Measurements from ENCODE around the gene SERGEF. TPM values are rescaled to one million over a fixed set of nuclear protein-coding genes. Genes with fewer than 3 reads are reported as not detected.

Gene SERGEF
- total RNA-seq, 2 donors from 2014 or later: 27.3 to 32.0 TPM

DNA sequence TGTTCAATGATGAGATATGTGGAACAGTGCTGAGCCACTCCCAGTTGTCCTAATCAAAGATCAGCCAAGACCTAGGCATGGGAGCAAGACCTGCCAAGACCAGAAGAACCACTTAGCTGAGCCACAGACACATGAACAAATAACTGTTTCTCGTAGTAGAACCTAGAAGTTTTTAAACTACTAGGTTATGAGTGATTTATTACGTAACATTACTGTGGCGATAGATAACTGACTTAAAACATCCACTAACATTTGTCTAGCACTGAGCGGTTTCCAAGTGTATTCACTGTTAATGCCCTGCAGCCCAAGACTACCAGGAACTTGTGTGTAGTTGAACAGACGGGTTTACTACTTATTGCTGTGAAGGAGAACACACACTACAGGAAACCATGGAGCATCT is 120.4 kb downstream of the SERGEF start:
- TF ChIP-seq, protein P1, sequence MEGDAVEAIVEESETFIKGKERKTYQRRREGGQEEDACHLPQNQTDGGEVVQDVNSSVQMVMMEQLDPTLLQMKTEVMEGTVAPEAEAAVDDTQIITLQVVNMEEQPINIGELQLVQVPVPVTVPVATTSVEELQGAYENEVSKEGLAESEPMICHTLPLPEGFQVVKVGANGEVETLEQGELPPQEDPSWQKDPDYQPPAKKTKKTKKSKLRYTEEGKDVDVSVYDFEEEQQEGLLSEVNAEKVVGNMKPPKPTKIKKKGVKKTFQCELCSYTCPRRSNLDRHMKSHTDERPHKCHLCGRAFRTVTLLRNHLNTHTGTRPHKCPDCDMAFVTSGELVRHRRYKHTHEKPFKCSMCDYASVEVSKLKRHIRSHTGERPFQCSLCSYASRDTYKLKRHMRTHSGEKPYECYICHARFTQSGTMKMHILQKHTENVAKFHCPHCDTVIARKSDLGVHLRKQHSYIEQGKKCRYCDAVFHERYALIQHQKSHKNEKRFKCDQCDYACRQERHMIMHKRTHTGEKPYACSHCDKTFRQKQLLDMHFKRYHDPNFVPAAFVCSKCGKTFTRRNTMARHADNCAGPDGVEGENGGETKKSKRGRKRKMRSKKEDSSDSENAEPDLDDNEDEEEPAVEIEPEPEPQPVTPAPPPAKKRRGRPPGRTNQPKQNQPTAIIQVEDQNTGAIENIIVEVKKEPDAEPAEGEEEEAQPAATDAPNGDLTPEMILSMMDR (IDR thresholded peaks at IDR 0.05): no peak
- Histone ChIP-seq H3K27me3 (replicated peaks; ENCODE audit: insufficient read depth) (no peaks in the 10 kb centered on the region), H3K36me3 (no peaks in the 10 kb centered on the region), H3K9me3 (no peaks in the 10 kb centered on the region), H3K4me1 (ENCODE audit: control insufficient read depth in 1 of 2, low read depth in 2 of 2) (no peaks in the 10 kb centered on the region), H3K4me3 (no peak overlapping the region), H3K27ac (no peak overlapping the region)
- DNase-seq (ENCODE audit: low spot score): no peak
- ATAC-seq (ENCODE audit: insufficient number of reproducible peaks, low FRiP score, low read depth): no peak

DNA sequence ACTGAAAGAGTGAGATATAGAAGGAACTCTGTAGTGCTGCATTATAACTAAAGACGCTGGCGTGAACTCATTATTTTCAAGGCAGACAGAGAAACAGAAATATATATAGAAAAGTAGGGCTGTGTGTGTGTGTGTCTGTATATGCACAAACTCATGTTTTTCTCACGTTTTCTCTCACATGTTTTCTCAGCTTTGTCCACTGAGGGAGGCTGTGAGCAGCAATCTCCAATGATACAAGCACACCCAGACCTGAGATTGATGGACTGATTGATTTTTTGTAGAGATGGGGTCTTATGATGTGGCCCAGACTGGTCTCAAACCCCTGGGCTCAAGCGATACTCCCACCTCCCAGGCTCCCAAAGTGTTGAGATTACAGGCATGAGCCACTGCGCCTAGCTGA is 122.5 kb downstream of the SERGEF start:
- DNase-seq (ENCODE audit: low spot score) (no peak), ATAC-seq (ENCODE audit: insufficient number of reproducible peaks, low FRiP score, low read depth) (no peak)
- Histone ChIP-seq H3K27me3 (replicated peaks; ENCODE audit: insufficient read depth) (no peaks in the 10 kb centered on the region), H3K27ac (no peak overlapping the region), H3K36me3 (no peaks in the 10 kb centered on the region), H3K4me3 (no peak overlapping the region), H3K9me3 (no peaks in the 10 kb centered on the region), H3K4me1 (ENCODE audit: control insufficient read depth in 1 of 2, low read depth in 2 of 2) (no peaks in the 10 kb centered on the region)
- TF ChIP-seq, protein P1 (IDR thresholded peaks at IDR 0.05): no peak

DNA sequence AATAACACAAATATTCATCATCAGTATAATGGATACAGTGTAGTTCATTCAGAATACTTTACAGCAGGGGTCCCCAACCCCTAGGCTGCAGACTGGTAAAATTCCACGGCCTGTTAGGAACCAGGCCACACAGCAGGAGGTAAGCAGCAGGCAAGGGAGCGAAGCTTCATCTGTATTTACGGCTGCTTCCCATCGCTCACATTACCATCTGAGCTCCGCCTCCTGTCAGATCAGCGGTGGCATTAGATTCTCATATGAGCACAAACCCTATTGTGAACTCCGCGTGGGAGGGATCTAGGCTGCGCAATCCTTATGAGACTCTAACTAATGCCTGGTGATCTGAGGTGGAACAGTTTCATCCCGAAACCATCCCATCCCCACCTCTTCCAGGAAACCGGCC is 125.1 kb downstream of the SERGEF start:
- TF ChIP-seq, protein P1 (IDR thresholded peaks at IDR 0.05): no peak

DNA sequence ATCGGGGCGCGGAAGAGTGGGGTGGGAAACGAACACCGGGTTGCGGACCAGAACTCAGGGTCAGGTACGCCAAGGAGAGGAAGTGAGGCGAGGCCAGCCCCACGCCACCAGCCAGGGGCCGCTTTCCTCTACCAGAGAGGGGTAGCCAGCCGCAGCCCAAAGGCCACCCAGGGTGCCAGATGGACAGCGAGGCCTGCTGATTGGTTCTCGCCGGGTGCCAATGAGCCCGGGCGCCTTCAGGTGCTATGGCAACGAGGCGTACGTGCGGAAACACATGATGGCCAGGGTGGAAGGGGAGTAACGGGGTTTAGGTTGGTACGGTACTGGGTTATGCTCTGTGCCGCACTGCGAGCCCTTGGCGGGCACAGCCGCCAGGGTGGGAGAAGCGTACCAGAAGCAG is 128.9 kb downstream of the SERGEF start:
- Histone ChIP-seq H3K27ac (no peak overlapping the region), H3K9me3 (no peaks in the 10 kb centered on the region), H3K36me3 (no peaks in the 10 kb centered on the region), H3K4me1 (ENCODE audit: control insufficient read depth in 1 of 2, low read depth in 2 of 2) (no peaks in the 10 kb centered on the region), H3K27me3 (replicated peaks; ENCODE audit: insufficient read depth) (no peaks in the 10 kb centered on the region), H3K4me3 (no peak overlapping the region)
- no peak for DNase-seq (ENCODE audit: low spot score)
- no peak for ATAC-seq (ENCODE audit: insufficient number of reproducible peaks, low FRiP score, low read depth)
- TF ChIP-seq, protein P1 (IDR thresholded peaks at IDR 0.05): no peak

More for the DNA sequence above, 125.1 kb downstream of the SERGEF start:
- Histone ChIP-seq H3K27ac (no peak overlapping the region), H3K36me3 (no peaks in the 10 kb centered on the region), H3K9me3 (no peaks in the 10 kb centered on the region), H3K4me3 (no peak overlapping the region), H3K4me1 (ENCODE audit: control insufficient read depth in 1 of 2, low read depth in 2 of 2) (no peaks in the 10 kb centered on the region), H3K27me3 (replicated peaks; ENCODE audit: insufficient read depth) (no peaks in the 10 kb centered on the region)
- no peak for DNase-seq (ENCODE audit: low spot score)
- no peak for ATAC-seq (ENCODE audit: insufficient number of reproducible peaks, low FRiP score, low read depth)

DNA sequence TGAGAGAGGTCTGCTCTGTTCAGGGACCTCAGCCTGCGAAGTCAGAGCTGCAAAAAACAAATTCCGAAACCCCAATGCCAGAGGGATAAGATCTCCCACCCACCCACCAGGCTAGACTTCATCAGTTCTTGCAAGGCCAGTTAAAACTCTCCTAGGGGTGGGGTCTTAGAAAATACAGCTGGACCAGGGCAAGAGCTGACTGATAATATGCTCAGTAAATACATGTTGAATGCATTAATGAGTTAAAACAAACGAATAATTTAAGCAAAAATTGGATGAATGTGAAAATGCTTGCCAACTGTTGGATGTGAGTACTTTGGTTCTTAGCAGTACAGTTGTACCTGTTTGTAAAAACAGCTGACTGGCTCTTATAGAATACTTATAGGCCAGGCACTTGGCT is 129.8 kb downstream of the SERGEF start:
- Histone ChIP-seq H3K4me1 (ENCODE audit: control insufficient read depth in 1 of 2, low read depth in 2 of 2) (no peaks in the 10 kb centered on the region), H3K4me3 (no peak overlapping the region), H3K27me3 (replicated peaks; ENCODE audit: insufficient read depth) (no peaks in the 10 kb centered on the region), H3K27ac (no peak overlapping the region), H3K36me3 (no peaks in the 10 kb centered on the region), H3K9me3 (no peaks in the 10 kb centered on the region)
- ATAC-seq (ENCODE audit: insufficient number of reproducible peaks, low FRiP score, low read depth): no peak
- TF ChIP-seq, protein P1 (IDR thresholded peaks at IDR 0.05): no peak
- DNase-seq (ENCODE audit: low spot score): no peak

All from thoracic aorta (tissue), 2 donors.